Measurements from ENCODE around the gene GRIN2B.

GRIN2B gene

GRCh38 chr12:13937735-13938134, 43.7 kb downstream of the GRIN2B start:
- H3K27me3 ChIP-seq (ENCODE audit: insufficient read depth, low read length): no peaks in the 10 kb centered on the region
- no peak overlapping the region for H3K4me3 ChIP-seq (ENCODE audit: low read length)
- peaks cover 11% of the 10 kb centered on the region for H3K4me1 ChIP-seq (ENCODE audit: insufficient read depth, low read length)
- H3K9ac ChIP-seq (ENCODE audit: low read depth, low read length): no peak overlapping the region
- 100% methylated on average over 1 of the region's 2 CpGs for WGBS
- H3K9me3 ChIP-seq (ENCODE audit: insufficient read depth, low read depth, low read length): no peaks in the 10 kb centered on the region; the same call in 1 of the 2 replicates
- H3K27ac ChIP-seq (ENCODE audit: low read depth, low read length): no peak overlapping the region
- H3K36me3 ChIP-seq (ENCODE audit: insufficient read depth, low read length): no peaks in the 10 kb centered on the region

- WGBS: 50% methylated on average over 2 of the region's 2 CpGs
- H3K27me3 ChIP-seq (ENCODE audit: insufficient read depth, low read length): no peaks in the 10 kb centered on the region
- no peak overlapping the region for H3K4me3 ChIP-seq (ENCODE audit: low read length)
- no peaks in the 10 kb centered on the region; the same call in 1 of the 2 replicates for H3K9me3 ChIP-seq (ENCODE audit: insufficient read depth, low read depth, low read length)
- no peaks in the 10 kb centered on the region for H3K36me3 ChIP-seq (ENCODE audit: insufficient read depth, low read length)
- H3K4me1 ChIP-seq (ENCODE audit: insufficient read depth, low read length): 0 out of 2 replicates have a peak, but pooled peaks cover under 1% of the 10 kb centered on the region
- H3K9ac ChIP-seq (ENCODE audit: low read depth, low read length): no peak overlapping the region
- H3K27ac ChIP-seq (ENCODE audit: low read depth, low read length): no peak overlapping the region
Observed at GRCh38 chr12:13935169-13935568, 46.2 kb downstream of the GRIN2B start.

All from HUES64 (cell line).